ENCODE measurements around the gene AHDC1.
A peak's percentile ranks its signal among the peaks of the same experiment; 100 is the strongest.

AHDC1 gene

DNA sequence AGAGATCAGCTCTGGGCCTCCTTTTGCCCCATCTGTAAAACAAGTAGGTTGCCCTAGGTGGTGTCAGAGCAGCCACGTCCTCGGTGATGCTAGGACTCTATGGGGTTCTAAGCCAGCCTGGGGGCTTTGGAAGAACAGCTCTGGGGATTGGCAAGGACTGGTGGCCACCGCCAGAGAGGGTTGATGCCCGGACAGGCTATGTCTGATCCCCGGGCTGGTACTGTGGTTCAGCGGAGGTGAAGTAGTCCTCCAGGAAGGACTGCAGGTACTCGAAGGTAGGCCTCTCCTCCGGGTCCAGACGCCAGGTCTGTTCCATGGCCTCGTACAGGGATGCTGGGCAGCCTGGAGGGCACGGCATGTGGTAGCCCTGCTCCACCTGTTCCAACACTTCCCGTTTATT is 8.8 kb upstream of the AHDC1 start:
- no peak for DNase-seq

DNA sequence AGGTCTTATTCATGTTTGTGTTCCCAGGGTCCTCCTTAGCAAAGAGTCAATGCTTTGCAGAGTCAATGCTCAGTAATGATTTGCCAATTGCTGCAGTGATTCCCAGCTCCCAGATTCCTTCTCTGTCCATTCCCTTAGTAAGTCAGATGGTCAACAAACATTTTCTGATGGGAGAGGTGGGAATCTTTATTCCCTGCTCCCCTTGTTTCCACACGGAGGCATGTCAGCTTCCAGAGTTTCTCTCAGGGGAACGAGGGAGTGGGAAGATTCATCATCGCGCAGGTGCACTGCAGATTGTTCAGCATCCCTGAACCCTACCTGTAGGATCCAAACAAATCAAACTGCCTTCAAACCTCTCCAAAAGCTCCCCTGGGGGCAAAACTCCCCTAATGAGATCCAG is 7.5 kb upstream of the AHDC1 start:
- no peak for DNase-seq

GRCh38 chr1:27609618-27610240 is 5.8 kb upstream of the AHDC1 start:
- DNase-seq: no peak

GRCh38 chr1:27609210-27609555 is 5.2 kb upstream of the AHDC1 start:
- DNase-seq: no peak

- no peak for DNase-seq
Observed at GRCh38 chr1:27607239-27607804, 3.4 kb upstream of the AHDC1 start.

- no peak for DNase-seq
Observed at GRCh38 chr1:27606708-27607238, 2.8 kb upstream of the AHDC1 start.

DNA sequence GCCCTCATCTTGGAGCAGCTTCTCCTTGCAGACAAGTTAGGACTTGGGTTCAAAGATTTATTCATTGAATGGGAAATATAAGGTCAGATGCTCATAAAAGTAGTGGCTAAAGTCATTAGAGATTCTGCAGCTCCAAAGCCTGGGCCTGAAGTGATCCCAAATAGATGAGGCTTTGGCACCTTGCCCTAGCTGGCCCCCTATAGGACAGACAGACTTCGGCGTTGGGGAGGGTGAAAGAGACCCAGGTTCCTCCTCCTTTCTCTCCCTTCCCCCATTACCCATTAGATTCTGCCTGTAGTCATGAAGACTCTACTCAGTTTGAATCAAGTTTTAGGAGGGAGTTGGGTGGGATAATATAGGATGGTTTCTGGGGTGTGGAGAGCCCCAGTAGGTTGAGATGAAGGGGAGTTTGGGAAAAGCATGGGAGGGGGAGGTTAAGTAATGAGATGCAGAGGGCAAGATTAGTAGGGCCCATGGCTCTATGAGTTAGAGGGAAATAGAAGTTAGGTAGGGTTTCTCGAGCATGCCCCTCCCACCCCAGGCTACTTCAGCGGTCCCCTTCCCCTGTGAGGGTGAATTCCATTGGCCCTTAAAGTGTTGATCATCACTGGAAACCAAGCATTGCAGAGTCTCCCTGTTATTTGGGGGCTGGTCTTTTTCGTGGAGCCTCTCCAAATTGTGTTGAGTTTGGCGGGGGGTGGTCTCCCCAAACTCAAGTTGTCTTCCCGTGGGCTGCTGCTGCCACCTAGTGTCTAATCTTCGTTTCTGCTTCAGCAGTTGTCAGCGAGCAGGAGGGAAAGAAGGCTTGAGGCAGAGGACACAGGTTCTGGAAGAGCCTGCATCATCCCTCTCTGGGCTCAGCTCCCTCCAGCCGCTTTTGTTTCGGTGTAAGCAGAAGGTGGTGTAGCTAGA is 2.1 kb upstream of the AHDC1 start:
- DNase-seq: peak; percentile 58

DNA sequence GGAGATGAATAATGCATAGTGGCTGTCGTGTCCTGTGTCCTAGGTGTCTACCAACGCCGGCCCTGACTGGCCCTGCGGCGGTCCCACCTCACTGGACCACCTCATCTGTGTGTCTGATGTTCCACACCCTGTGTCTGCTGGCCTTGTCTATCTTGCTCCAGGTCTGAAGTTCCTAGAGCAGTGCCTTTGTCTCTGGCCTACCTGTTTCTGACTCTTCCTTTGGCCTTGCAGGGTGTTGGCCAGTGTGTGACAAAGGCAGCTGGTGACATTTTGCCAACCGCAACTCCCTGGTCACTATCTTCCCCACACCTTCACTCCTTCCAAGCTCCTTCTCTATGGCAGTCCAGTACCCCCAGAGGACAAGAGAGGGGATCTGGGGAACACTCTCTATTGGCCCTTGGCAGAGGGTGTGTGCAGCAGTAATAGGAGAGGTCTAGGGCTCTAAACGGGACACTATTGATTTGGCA is 1.4 kb upstream of the AHDC1 start:
- no peak for DNase-seq

GRCh38 chr1:27604579-27605299 is 795 bp upstream of the AHDC1 start:
- no peak for DNase-seq

DNA sequence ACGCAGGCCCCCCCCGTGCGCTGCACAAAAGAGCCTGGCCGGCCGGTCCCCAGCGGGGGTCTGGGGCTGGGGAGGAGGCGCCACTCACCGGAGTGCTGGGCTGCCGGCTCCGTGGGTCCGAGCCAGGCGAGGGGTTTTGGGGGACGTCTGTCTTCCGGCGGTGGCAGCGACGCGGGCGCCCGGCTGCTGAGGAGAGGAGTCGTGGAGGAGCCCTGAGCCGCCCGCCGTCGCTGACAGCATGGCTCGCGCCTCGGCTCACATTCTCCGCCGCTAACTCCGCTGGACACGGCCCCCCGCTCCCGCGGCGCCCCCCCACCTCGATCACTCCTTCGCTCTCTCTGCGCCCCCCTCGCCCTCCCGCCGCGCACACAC is 649 bp downstream of the AHDC1 start:
- no peak for DNase-seq

DNA sequence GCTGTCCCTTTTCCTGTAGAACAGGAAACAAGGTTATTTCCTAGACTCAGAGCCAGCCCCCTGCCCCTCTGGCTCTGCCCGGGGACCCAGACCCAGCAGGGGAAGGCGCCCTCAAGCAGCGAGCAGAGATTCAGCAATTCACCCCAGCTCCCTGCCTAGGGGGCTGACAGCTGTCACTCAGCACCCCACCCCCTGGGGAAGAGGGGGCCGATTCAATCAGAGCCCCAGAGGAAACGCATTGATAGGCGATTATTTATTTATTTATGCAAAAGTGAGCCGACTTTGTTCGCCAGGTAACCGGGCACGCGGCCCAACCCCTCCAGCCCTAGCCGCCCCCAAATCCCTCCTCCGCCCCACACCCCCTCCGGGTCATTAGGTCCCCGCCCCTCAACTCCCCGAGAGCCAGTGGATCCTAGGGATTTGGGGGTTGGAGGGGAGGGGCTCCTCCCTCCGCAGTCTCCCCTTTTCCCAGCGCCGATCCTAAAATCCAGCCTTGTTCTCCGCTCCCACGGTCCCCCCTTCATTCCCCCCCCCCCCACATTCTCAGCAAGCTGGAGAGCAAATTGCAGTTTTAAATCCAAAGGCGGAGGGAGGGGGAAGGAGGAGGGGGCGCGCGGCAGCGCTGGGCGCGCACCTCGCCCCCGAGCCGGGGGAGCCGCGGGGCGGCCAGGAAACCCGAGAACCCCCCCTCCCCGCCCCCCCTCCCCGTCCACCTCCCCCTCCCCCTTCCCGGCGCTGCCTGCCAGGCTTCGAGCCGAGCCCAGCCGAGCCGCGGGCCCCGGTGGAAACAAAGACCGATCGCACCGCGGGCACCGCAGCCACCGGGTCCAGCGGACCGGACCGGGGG is 1.3 kb downstream of the AHDC1 start:
- DNase-seq: peak; percentile 17

- no peak for DNase-seq
Observed at GRCh38 chr1:27601771-27602461, 2.0 kb downstream of the AHDC1 start.

GRCh38 chr1:27601321-27601770 is 2.6 kb downstream of the AHDC1 start:
- no peak for DNase-seq

- no peak for DNase-seq
Observed at GRCh38 chr1:27600498-27601175, 3.3 kb downstream of the AHDC1 start.

- DNase-seq: no peak
Observed at GRCh38 chr1:27599605-27600497, 4.1 kb downstream of the AHDC1 start.

- DNase-seq: no peak
Observed at GRCh38 chr1:27598902-27599528, 4.9 kb downstream of the AHDC1 start.

GRCh38 chr1:27598295-27598687 is 5.7 kb downstream of the AHDC1 start:
- no peak for DNase-seq

DNA sequence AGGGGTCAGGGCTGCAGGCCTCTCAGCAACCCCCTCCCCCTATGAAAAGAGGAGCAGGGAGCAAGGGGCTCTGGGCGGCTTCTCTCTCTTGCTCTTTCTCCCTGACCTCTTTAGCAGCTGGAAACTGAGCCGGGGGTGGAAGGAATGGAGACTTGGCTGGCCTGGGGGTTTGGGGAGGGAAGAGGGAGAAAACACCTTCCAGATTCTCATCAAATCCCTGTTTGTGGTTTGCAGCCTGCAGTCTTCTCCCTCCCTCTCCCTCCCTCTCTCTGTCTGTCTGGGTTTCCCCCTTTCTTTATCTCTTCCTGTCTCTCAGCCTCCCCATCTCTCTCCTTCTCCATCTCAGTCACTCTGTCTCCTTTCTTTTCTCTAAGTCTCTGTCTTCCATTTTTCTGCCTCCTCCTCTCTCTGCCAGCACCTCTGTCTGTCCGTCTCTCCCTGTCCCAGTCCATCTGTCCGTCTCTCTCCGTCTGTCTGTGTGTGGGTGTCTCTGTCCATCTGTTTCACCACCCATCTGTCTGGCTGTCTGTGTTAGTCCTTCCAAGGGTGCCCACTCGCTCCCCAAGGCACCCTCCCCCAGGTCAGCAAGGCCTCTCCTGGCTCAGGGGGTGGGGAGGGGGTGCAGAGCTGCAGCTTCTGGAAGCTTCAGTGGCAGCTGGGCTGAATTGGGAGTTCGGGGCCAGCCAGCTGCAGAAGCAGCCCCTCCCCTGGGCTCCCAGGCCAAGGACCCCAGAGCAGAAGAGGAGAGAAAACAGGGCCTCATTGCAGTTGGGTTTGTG is 6.2 kb downstream of the AHDC1 start:
- DNase-seq: no peak

Measured in effector CD8-positive, alpha-beta T cell (primary cell).